ENCODE results near the gene TNFAIP2.
"Not testable (repeated sequence)": the region's sequence is repeated elsewhere in the genome, so short reads cannot be mapped to it uniquely, and the experiment has no call there.

GRCh38 chr14:103173887-103174286 lies 50.6 kb downstream of the TNFAIP2 start:
- TF ChIP-seq CTCF (IDR thresholded peaks at IDR 0.05; ENCODE audit: insufficient read depth, low read length, poor library complexity, severe bottlenecking); EZH2phosphoT487 (conservative IDR thresholded peaks at IDR 0.05; ENCODE audit: low read length): not testable (repeated sequence)

Measured in SU-DHL-6 (cell line).